ENCODE results near the gene GPR78. TPM values are rescaled to one million over a fixed set of nuclear protein-coding genes. Genes with fewer than 3 reads are reported as not detected.

GPR78 gene
- total RNA-seq, 2 donors from 2014 or later = not detected

Other genes with a start within 250 kb of the GPR78 start
- gene ACOX3, start 139.7 kb upstream of the GPR78 start, total RNA-seq = 10 to 100 TPM; 34.4 to 63.6 TPM
- 10 to 100 TPM; 24.0 to 37.3 TPM for gene TRMT44, start 139.6 kb upstream of the GPR78 start, total RNA-seq
- not detected for gene CPZ, start 12.4 kb downstream of the GPR78 start, total RNA-seq

All from activated T-helper 17 cell treated with anti-CD3 and anti-CD28 coated beads, Interleukin-2, amount 50 U/mL, for 72 hours (primary cell).